ENCODE results near the gene ALDH18A1.
"Not testable (repeated sequence)": the region's sequence is repeated elsewhere in the genome, so short reads cannot be mapped to it uniquely, and the experiment has no call there.

The ALDH18A1 gene

GRCh38 chr10:95648138-95648537 is 8.4 kb downstream of the ALDH18A1 start:
- no peak for DNase-seq

GRCh38 chr10:95646160-95646559 is 10.4 kb downstream of the ALDH18A1 start:
- no peak for DNase-seq

GRCh38 chr10:95644901-95645300 is 11.6 kb downstream of the ALDH18A1 start:
- no peak for DNase-seq

GRCh38 chr10:95640891-95641315 is 15.6 kb downstream of the ALDH18A1 start:
- no peak for DNase-seq

- DNase-seq = no peak
These were observed 18.6 kb downstream of the ALDH18A1 start for GRCh38 chr10:95637911-95638310.

GRCh38 chr10:95637140-95637539 is 19.4 kb downstream of the ALDH18A1 start:
- DNase-seq = no peak

- no peak for DNase-seq
These were observed 21.2 kb downstream of the ALDH18A1 start for GRCh38 chr10:95635319-95635733.

GRCh38 chr10:95628786-95629185 is 27.7 kb downstream of the ALDH18A1 start:
- DNase-seq = no peak

GRCh38 chr10:95626500-95626899 is 30.0 kb downstream of the ALDH18A1 start:
- DNase-seq = no peak

- not testable (repeated sequence) for DNase-seq
These were observed 36.1 kb downstream of the ALDH18A1 start for GRCh38 chr10:95620415-95620814.

GRCh38 chr10:95618101-95618500 is 38.4 kb downstream of the ALDH18A1 start:
- DNase-seq = no peak

- DNase-seq = no peak
These were observed 40.1 kb downstream of the ALDH18A1 start for GRCh38 chr10:95616446-95616845.

- no peak for DNase-seq
These were observed 43.2 kb downstream of the ALDH18A1 start for GRCh38 chr10:95613330-95613729.

- DNase-seq = no peak
These were observed 45.8 kb downstream of the ALDH18A1 start for GRCh38 chr10:95610727-95611126.

- no peak for DNase-seq
These were observed 49.6 kb downstream of the ALDH18A1 start for GRCh38 chr10:95606922-95607321.

GRCh38 chr10:95605163-95605562 is 51.3 kb downstream of the ALDH18A1 start:
- DNase-seq = no peak

- DNase-seq = no peak
These were observed 51.9 kb downstream of the ALDH18A1 start for GRCh38 chr10:95604630-95605029.

GRCh38 chr10:95602382-95602781 is 54.1 kb downstream of the ALDH18A1 start:
- DNase-seq = no peak

GRCh38 chr10:95601116-95601719 is 55.3 kb downstream of the ALDH18A1 start:
- peak; percentile 65 for DNase-seq

- no peak for DNase-seq
These were observed 56.4 kb downstream of the ALDH18A1 start for GRCh38 chr10:95600158-95600557.

GRCh38 chr10:95597788-95598187 is 58.7 kb downstream of the ALDH18A1 start:
- DNase-seq = no peak

- DNase-seq = no peak
These were observed 68.5 kb downstream of the ALDH18A1 start for GRCh38 chr10:95588025-95588424.

- no peak for DNase-seq
These were observed 76.5 kb downstream of the ALDH18A1 start for GRCh38 chr10:95579835-95580535.

- no peak for DNase-seq
These were observed 77.2 kb downstream of the ALDH18A1 start for GRCh38 chr10:95579292-95579691.

- DNase-seq = no peak
These were observed 77.9 kb downstream of the ALDH18A1 start for GRCh38 chr10:95578619-95579018.
